Smooth muscle cell (in vitro differentiated cells): ENCODE results near the gene TRERF1. TPM values are rescaled to one million over a fixed set of nuclear protein-coding genes. Genes with fewer than 3 reads are reported as not detected.

ENCODE experiments used
- DNase-seq: peaks from one replicate; lab custom pipeline; 2025; ENCODE audit not compliant: unreplicated experiment; lab: John Stamatoyannopoulos, UW
- H2AFZ ChIP-seq: fragments of 200-600 bp; sonication (generic); 2 replicates; pipeline ENCODE4 v1.6.0; 2016; ENCODE audit warnings: antibody characterized with exemption, low read depth, mild to moderate bottlenecking
- H3F3A ChIP-seq: fragments of 200-600 bp; sonication (generic); 2 replicates; pipeline ENCODE4 v1.6.0; 2017; ENCODE audit warnings: antibody characterized with exemption, low read depth
- H3K27ac ChIP-seq: fragments of 200-600 bp; sonication (generic); 2 replicates; pipeline ENCODE4 v1.5.1; 2016; ENCODE audit warnings: low read depth, mild to moderate bottlenecking
- H3K27me3 ChIP-seq: fragments of 200-600 bp; sonication (generic); 2 replicates; pipeline ENCODE4 v1.6.1; 2016; ENCODE audit warnings: low read depth, mild to moderate bottlenecking
- H3K36me3 ChIP-seq: fragments of 200-600 bp; sonication (generic); 2 replicates; pipeline ENCODE4 v1.5.1; 2016; ENCODE audit warnings: low read depth
- H3K4me1 ChIP-seq: fragments of 200-600 bp; sonication (generic); 2 replicates; pipeline ENCODE4 v1.5.1; 2016; ENCODE audit warnings: low read depth
- H3K4me2 ChIP-seq: fragments of 200-600 bp; sonication (generic); 2 replicates; pipeline ENCODE4 v1.6.0; 2016; ENCODE audit warnings: mild to moderate bottlenecking
- H3K4me3 ChIP-seq: fragments of 200-600 bp; sonication (generic); 2 replicates; pipeline ENCODE4 v1.5.1; 2016; ENCODE audit warnings: mild to moderate bottlenecking
- H3K79me2 ChIP-seq: fragments of 200-600 bp; sonication (generic); 2 replicates; pipeline ENCODE4 v1.6.0; 2016; ENCODE audit warnings: low read depth, mild to moderate bottlenecking
- H3K9ac ChIP-seq: fragments of 200-600 bp; sonication (generic); 2 replicates; pipeline ENCODE4 v1.6.0; 2016; ENCODE audit warnings: low read depth
- H3K9me3 ChIP-seq: fragments of 200-600 bp; sonication (generic); replicated peaks from 2 replicates; pipeline ENCODE4 v1.5.1; 2016; ENCODE audit warnings: low read depth
- H4K20me1 ChIP-seq: fragments of 200-600 bp; sonication (generic); 2 replicates; pipeline ENCODE4 v1.6.0; 2016; ENCODE audit warnings: low read depth
- CTCF ChIP-seq: fragments of 200-600 bp; sonication (generic); IDR thresholded peaks from 2 replicates; pipeline ENCODE4 v1.5.1; 2017; ENCODE audit warnings: borderline replicate concordance, mild to moderate bottlenecking, antibody characterized with exemption; ENCODE audit not compliant: insufficient read depth, poor library complexity, severe bottlenecking
- WGBS: methylation state at CpG from one replicate; pipeline ENCODE4 v1.1.7; 2016; ENCODE audit warnings: low lambda C conversion rate; 5-methylcytosine and 5-hydroxymethylcytosine counted together
- polyA plus RNA-seq: library from polyadenylated mRNA; unstranded; fragments of >200 nt; fragmentation: Nextera tagmentation; extraction: Ambion mirVana; gene quantifications from 2 replicates; pipeline ENCODE4 v1.2.1, GENCODE V29; 2016
- total RNA-seq: library from RNA; depleted of rRNA; stranded (reverse); fragments of >200 nt; gene quantifications from 2 replicates; pipeline ENCODE4 v1.2.3, GENCODE V29; 2014

Gene TRERF1
- total and polyA plus RNA-seq, 2 experiments from 2014 or later: 3.5 to 5.3 TPM

DNA sequence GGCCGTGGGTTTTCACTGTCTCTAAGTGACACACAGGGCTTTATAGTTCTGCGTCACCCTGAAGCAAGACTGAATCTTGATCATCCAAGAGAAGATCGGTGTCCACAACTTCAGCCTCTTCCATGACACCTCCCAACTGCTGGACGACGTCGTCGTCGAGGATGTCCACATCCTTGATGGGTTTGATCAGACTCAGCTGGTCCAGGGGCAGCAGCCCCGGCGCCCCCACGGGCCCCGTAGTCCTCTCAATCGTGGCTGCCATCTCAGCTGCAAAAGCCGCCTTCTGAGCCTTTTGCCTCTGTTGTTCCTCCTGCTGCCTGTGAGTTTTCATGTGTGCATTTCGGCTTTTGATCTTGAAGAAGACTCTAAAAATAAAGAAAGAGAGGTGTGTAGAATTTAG lies 223.4 kb downstream of the TRERF1 start:
- H2AFZ ChIP-seq: no peak overlapping the region
- no peaks in the 10 kb centered on the region for H3K36me3 ChIP-seq
- H3F3A ChIP-seq: no peaks in the 10 kb centered on the region
- no peaks in the 10 kb centered on the region for H4K20me1 ChIP-seq
- H3K9me3 ChIP-seq: no peaks in the 10 kb centered on the region
- DNase-seq: no peak
- no peak overlapping the region for H3K4me3 ChIP-seq
- H3K79me2 ChIP-seq: no peaks in the 10 kb centered on the region
- WGBS: 93% methylated on average over 15 of the region's 15 CpGs
- no peak overlapping the region for H3K9ac ChIP-seq
- no peaks in the 10 kb centered on the region for H3K4me1 ChIP-seq
- TF ChIP-seq CTCF: no peak
- H3K4me2 ChIP-seq: no peak overlapping the region
- no peak overlapping the region for H3K27ac ChIP-seq
- H3K27me3 ChIP-seq: no peaks in the 10 kb centered on the region

DNA sequence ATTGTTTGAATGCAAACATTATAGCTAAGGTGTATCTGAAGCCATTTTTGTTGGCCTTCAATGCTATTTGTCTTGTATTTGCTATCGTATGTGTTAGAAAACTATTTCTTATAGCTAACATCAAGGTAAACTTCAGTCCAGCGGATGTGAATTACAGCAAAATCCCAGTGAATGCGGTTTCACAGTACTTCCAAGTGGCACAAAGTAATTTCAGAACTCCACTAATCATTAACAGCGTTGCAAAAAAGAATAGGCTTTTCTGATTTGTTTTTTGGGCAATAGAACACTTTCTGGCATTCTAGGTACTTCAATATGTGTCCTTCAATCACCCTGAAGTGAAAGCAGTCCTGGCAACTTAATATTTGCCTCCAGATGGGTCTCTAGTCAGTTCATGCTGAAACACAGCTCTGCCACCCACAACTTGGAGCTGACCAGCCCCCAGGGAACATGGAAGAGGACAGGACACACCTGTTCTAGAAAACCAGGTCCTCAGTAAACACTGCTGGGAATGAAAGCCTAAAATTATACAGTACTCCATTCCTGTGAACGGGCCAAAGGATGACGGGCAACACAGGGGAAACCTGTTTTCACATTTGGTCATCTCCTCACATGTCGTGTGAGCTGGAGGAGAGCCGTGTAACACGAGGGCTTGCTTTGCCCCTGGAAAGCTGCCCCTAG lies 224.4 kb downstream of the TRERF1 start:
- Histone ChIP-seq H3K27me3 (no peaks in the 10 kb centered on the region), H3K4me2 (peak overlapping the region; percentile 40), H4K20me1 (no peaks in the 10 kb centered on the region), H3K27ac (peak overlapping the region; percentile 86), H3K36me3 (no peaks in the 10 kb centered on the region), H3K9ac (peak overlapping the region; percentile 43), H3K79me2 (no peaks in the 10 kb centered on the region), H2AFZ (no peak overlapping the region), H3F3A (no peaks in the 10 kb centered on the region), H3K4me1 (no peaks in the 10 kb centered on the region), H3K9me3 (no peaks in the 10 kb centered on the region), H3K4me3 (no peak overlapping the region)
- WGBS: 77% methylated on average over 9 of the region's 9 CpGs
- no peak for TF ChIP-seq CTCF
- DNase-seq: no peak

GRCh38 chr6:42226645-42227143 lies 225.0 kb downstream of the TRERF1 start:
- Histone ChIP-seq H3F3A (no peaks in the 10 kb centered on the region), H4K20me1 (no peaks in the 10 kb centered on the region), H2AFZ (no peak overlapping the region), H3K27ac (peak overlapping the region; percentile 86), H3K79me2 (no peaks in the 10 kb centered on the region), H3K4me3 (no peak overlapping the region), H3K9ac (peak overlapping the region; percentile 43), H3K36me3 (no peaks in the 10 kb centered on the region), H3K4me2 (peak overlapping the region; percentile 40), H3K4me1 (no peaks in the 10 kb centered on the region), H3K9me3 (no peaks in the 10 kb centered on the region), H3K27me3 (no peaks in the 10 kb centered on the region)
- no peak for TF ChIP-seq CTCF
- DNase-seq: no peak
- 26% methylated on average over 8 of the region's 8 CpGs for WGBS

DNA sequence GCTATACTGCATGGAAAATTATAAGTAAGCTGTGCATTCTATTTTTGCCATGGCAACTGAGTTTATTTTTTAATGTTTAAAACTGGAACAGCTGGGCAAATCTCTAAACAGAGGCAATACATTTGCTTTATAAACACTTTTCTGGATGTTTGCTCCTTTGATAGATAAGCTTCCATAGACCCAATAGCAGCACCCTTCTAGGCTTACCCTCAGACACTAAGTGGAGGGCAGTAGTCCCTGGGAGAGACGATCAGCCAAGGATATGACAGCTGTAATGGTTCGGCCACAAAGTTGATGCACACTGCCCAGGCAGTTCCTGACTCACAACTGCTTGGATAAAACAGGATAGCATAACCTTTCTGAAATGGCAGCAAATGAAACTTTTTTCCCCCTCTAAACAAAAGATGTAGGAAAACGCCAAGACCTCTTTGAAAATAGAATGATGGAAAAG lies 225.5 kb downstream of the TRERF1 start:
- WGBS: 48% methylated on average over 3 of the region's 3 CpGs

More for the DNA sequence above, 225.5 kb downstream of the TRERF1 start:
- H3K4me2 ChIP-seq: peak overlapping the region; percentile 40
- no peaks in the 10 kb centered on the region for H4K20me1 ChIP-seq
- H3K9ac ChIP-seq: peak overlapping the region; percentile 7
- no peak overlapping the region for H3K4me3 ChIP-seq
- no peaks in the 10 kb centered on the region for H3F3A ChIP-seq
- no peak for DNase-seq
- peak overlapping the region; percentile 86 for H3K27ac ChIP-seq
- no peaks in the 10 kb centered on the region for H3K27me3 ChIP-seq
- no peaks in the 10 kb centered on the region for H3K36me3 ChIP-seq
- no peak for TF ChIP-seq CTCF
- H3K4me1 ChIP-seq: no peaks in the 10 kb centered on the region
- H2AFZ ChIP-seq: no peak overlapping the region
- H3K79me2 ChIP-seq: no peaks in the 10 kb centered on the region
- H3K9me3 ChIP-seq: no peaks in the 10 kb centered on the region
